PC-9 (cell line): ENCODE measurements around the gene FFAR3. TPM values are rescaled to one million over a fixed set of nuclear protein-coding genes. Genes with fewer than 3 reads are reported as not detected.

Experiments used
- BruUV-seq: library from RNA; stranded (reverse); fragments of 400-500 nt; replicated peaks from 2 replicates; lab custom pipeline; 2021; lab: Mats Ljungman, UMichigan
- CTCF ChIA-PET: fragments of 300-600 bp; sonication (Branson Sonifier 250); formaldehyde crosslinking; loops from one replicate; lab custom pipeline; 2022; ENCODE audit warnings: antibody characterized with exemption; lab: Charles Lee
- POLR2A ChIA-PET: fragments of 300-600 bp; sonication (Branson Sonifier 250); formaldehyde crosslinking; loops from one replicate; lab custom pipeline; 2022; ENCODE audit warnings: antibody characterized with exemption; ENCODE audit not compliant: unreplicated experiment; lab: Charles Lee
- DNase-seq, 2 experiments: peaks; one replicate each; pipeline versions ENCODE4 v3.0.0 to v3.0.0-alpha.2; 2015 to 2022; ENCODE audit warnings: mixed read lengths in 1 of 2
- H2AFZ ChIP-seq: fragments of 200-600 bp; sonication (generic); 2 replicates; pipeline ENCODE4 v1.8.1; 2017; ENCODE audit warnings: antibody characterized with exemption
- H3F3A ChIP-seq: fragments of 200-600 bp; sonication (generic); 2 replicates; pipeline ENCODE4 v1.8.1; 2017; ENCODE audit warnings: antibody characterized with exemption, mild to moderate bottlenecking, low read depth; ENCODE audit not compliant: insufficient read depth
- H3K27ac ChIP-seq: fragments of 200-600 bp; sonication (generic); 2 replicates; pipeline ENCODE4 v1.6.1; 2016; ENCODE audit warnings: mixed run types
- H3K27me3 ChIP-seq: fragments of 200-600 bp; sonication (generic); 2 replicates; pipeline ENCODE4 v1.6.1; 2016; ENCODE audit warnings: low read depth, mixed run types; ENCODE audit not compliant: insufficient read depth
- H3K36me3 ChIP-seq: fragments of 200-600 bp; sonication (generic); 2 replicates; pipeline ENCODE4 v1.6.1; 2016; ENCODE audit warnings: low read depth, mixed run types
- H3K4me1 ChIP-seq: fragments of 200-600 bp; sonication (generic); replicated peaks from 2 replicates; pipeline ENCODE4 v1.6.1; 2016; ENCODE audit warnings: mixed run types; ENCODE audit not compliant: insufficient read depth
- H3K4me2 ChIP-seq: fragments of 200-600 bp; sonication (generic); 2 replicates; pipeline ENCODE4 v1.6.1; 2017; ENCODE audit warnings: mixed run types
- H3K4me3 ChIP-seq: fragments of 200-600 bp; sonication (generic); 2 replicates; pipeline ENCODE4 v1.6.1; 2016; ENCODE audit warnings: mixed run types
- H3K79me2 ChIP-seq: fragments of 200-600 bp; sonication (generic); 2 replicates; pipeline ENCODE4 v1.6.1; 2017; ENCODE audit warnings: low read depth, mixed run types
- H3K9me2 ChIP-seq: fragments of 200-600 bp; sonication (generic); 2 replicates; pipeline ENCODE4 v1.8.1; 2017; ENCODE audit warnings: mild to moderate bottlenecking; ENCODE audit not compliant: insufficient read depth
- H3K9me3 ChIP-seq: fragments of 200-600 bp; sonication (generic); 2 replicates; pipeline ENCODE4 v1.8.1; 2016; ENCODE audit warnings: low read depth; ENCODE audit not compliant: insufficient read depth
- H4K20me1 ChIP-seq: fragments of 200-600 bp; sonication (generic); 2 replicates; pipeline ENCODE4 v1.8.1; 2017; ENCODE audit not compliant: insufficient read depth
- EZH2 ChIP-seq: fragments of 200-600 bp; sonication (generic); IDR thresholded peaks from 2 replicates; pipeline ENCODE4 v1.8.0; 2017; ENCODE audit warnings: antibody characterized with exemption, low read depth
- intact Hi-C: fragments of 100-400 bp; cut with micrococcal nuclease; formaldehyde crosslinking; loops from one replicate; pipeline ENCODE4 v1.10.0; 2022; ENCODE audit not compliant: unreplicated experiment
- total RNA-seq: library from RNA; stranded (reverse); gene quantifications from 2 replicates; pipeline ENCODE4 v1.2.3, GENCODE V29; 2021
- TF ChIP-seq, protein P1 (sequence below): fragments of 200-600 bp; sonication (generic); conservative IDR thresholded peaks from 2 replicates; pipeline ENCODE4 v1.6.1; 2017; ENCODE audit warnings: mixed run types, antibody characterized with exemption, mild to moderate bottlenecking, moderate library complexity

FFAR3 gene
- total RNA-seq, 1 experiment from 2014 or later = not detected

- ChIA-PET CTCF (no interaction called here), POLR2A (no interaction called here)
- Histone ChIP-seq H3K36me3 (no peaks in the 10 kb centered on the region), H3K4me3 (no peak overlapping the region), H3K4me2 (no peak overlapping the region), H3K9me3 (0 out of 2 replicates have a peak, but pooled peaks cover 8% of the 10 kb centered on the region), H3K9me2 (no peaks in the 10 kb centered on the region), H4K20me1 (no peaks in the 10 kb centered on the region), H3F3A (peaks cover 4% of the 10 kb centered on the region; the same call in 1 of the 2 replicates), H3K27ac (no peak overlapping the region), H3K79me2 (no peaks in the 10 kb centered on the region), H2AFZ (no peak overlapping the region), H3K4me1 (no peaks in the 10 kb centered on the region), H3K27me3 (peaks cover 14% of the 10 kb centered on the region)
- intact Hi-C loops = no loop called here
- DNase-seq = no peak
- TF ChIP-seq EZH2 = no peak
- TF ChIP-seq, protein P1, sequence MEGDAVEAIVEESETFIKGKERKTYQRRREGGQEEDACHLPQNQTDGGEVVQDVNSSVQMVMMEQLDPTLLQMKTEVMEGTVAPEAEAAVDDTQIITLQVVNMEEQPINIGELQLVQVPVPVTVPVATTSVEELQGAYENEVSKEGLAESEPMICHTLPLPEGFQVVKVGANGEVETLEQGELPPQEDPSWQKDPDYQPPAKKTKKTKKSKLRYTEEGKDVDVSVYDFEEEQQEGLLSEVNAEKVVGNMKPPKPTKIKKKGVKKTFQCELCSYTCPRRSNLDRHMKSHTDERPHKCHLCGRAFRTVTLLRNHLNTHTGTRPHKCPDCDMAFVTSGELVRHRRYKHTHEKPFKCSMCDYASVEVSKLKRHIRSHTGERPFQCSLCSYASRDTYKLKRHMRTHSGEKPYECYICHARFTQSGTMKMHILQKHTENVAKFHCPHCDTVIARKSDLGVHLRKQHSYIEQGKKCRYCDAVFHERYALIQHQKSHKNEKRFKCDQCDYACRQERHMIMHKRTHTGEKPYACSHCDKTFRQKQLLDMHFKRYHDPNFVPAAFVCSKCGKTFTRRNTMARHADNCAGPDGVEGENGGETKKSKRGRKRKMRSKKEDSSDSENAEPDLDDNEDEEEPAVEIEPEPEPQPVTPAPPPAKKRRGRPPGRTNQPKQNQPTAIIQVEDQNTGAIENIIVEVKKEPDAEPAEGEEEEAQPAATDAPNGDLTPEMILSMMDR = no peak
- no TSS peak for BruUV-seq
Observed at GRCh38 chr19:35392742-35393715, 34.8 kb downstream of the FFAR3 start.

GRCh38 chr19:35395382-35396199 is 37.3 kb downstream of the FFAR3 start:
- no peak overlapping the region for H2AFZ ChIP-seq
- H3F3A ChIP-seq = peaks cover 4% of the 10 kb centered on the region; the same call in 1 of the 2 replicates
- intact Hi-C loops = no loop called here
- H3K79me2 ChIP-seq = no peaks in the 10 kb centered on the region
- no peak for DNase-seq
- no peak overlapping the region for H3K4me3 ChIP-seq
- H3K4me1 ChIP-seq = no peaks in the 10 kb centered on the region
- TF ChIP-seq, protein P1 = no peak
- TF ChIP-seq EZH2 = no peak
- no peak overlapping the region for H3K27ac ChIP-seq
- no peaks in the 10 kb centered on the region for H3K9me2 ChIP-seq
- H3K4me2 ChIP-seq = no peak overlapping the region
- peaks cover 34% of the 10 kb centered on the region for H3K27me3 ChIP-seq
- no peaks in the 10 kb centered on the region for H3K9me3 ChIP-seq
- no peaks in the 10 kb centered on the region for H3K36me3 ChIP-seq
- CTCF ChIA-PET = no interaction called here
- H4K20me1 ChIP-seq = no peaks in the 10 kb centered on the region
- POLR2A ChIA-PET = no interaction called here
- BruUV-seq = no TSS peak

DNA sequence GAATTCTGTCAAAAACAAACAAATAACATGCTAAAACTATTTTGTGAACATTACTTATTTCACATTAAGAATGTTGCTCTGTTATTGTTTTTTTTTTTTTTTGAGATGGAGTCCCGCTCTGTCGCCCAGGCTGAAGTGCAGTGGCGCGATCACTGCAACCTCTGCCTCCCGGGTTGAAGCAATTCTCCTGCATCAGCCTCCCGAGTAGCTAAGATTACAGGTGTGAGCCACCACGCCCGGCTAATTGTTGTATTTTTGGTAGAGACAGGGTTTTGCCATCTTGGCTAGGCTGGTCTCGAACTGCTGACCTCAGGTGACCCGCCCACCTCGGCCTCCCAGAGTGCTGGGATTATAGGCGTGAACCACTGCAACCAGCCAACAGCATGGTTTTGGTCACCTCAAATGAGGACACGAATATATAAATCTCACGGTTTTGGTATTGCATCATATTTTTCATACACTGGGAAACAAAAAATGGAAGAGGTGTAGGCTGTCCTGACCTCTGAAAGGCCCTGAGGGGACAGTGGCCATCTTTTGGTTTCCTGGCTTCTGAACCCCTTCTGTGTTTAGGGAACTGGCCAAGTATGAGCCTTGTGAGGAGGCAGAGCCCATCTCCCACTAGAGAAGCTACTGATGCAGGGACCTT is 38.1 kb downstream of the FFAR3 start:
- Histone ChIP-seq H3K27ac (no peak overlapping the region), H3K36me3 (no peaks in the 10 kb centered on the region), H3K9me3 (no peaks in the 10 kb centered on the region), H4K20me1 (no peaks in the 10 kb centered on the region), H2AFZ (no peak overlapping the region), H3K79me2 (no peaks in the 10 kb centered on the region), H3K4me3 (no peak overlapping the region), H3K4me2 (no peak overlapping the region), H3K4me1 (no peaks in the 10 kb centered on the region), H3K9me2 (no peaks in the 10 kb centered on the region), H3F3A (peaks cover 4% of the 10 kb centered on the region; the same call in 1 of the 2 replicates), H3K27me3 (peaks cover 34% of the 10 kb centered on the region)
- CTCF ChIA-PET = no interaction called here
- DNase-seq = no peak
- no TSS peak for BruUV-seq
- POLR2A ChIA-PET = no interaction called here
- TF ChIP-seq, protein P1 = no peak
- no peak for TF ChIP-seq EZH2
- intact Hi-C loops = no loop called here
